NCI-H774 (cell line): ENCODE measurements around the gene ST7.
"Not testable (repeated sequence)": the region's sequence is repeated elsewhere in the genome, so short reads cannot be mapped to it uniquely, and the experiment has no call there.

Experiments
- DNase-seq: peaks from one replicate; lab custom pipeline; 2025; lab: John Stamatoyannopoulos, UW

ST7 gene, protein sequence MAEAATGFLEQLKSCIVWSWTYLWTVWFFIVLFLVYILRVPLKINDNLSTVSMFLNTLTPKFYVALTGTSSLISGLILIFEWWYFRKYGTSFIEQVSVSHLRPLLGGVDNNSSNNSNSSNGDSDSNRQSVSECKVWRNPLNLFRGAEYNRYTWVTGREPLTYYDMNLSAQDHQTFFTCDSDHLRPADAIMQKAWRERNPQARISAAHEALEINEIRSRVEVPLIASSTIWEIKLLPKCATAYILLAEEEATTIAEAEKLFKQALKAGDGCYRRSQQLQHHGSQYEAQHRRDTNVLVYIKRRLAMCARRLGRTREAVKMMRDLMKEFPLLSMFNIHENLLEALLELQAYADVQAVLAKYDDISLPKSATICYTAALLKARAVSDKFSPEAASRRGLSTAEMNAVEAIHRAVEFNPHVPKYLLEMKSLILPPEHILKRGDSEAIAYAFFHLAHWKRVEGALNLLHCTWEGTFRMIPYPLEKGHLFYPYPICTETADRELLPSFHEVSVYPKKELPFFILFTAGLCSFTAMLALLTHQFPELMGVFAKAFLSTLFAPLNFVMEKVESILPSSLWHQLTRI

DNA sequence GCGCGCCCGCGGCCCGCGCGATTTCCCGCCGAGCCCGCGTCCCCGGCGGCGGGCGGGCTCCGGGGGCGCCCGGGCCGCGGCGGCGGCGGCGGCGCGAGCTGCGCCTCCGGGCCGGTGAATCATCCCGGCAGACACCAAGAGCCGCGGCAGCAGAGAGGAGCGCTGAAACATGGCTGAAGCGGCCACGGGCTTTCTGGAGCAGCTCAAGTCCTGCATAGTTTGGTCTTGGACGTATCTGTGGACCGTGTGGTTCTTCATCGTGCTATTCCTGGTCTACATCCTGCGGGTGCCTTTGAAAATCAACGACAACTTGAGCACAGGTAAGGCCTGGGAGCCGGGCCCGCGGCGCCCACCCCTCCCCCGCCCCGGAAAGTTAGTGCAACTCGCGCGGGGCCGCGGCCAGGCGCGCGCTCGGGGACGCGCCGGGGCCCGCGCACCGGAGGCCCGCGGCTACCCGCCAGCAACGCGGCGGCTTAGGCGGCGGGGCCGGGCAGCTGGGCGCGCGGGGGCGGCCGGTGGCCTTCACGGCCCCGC is at the start of gene ST7:
TSS of gene ST7 (plus strand) at position 130 of the 534 bp plus-strand sequence. CDS start at position 170, 40 bp downstream.
- peak; percentile 52 for DNase-seq

DNA sequence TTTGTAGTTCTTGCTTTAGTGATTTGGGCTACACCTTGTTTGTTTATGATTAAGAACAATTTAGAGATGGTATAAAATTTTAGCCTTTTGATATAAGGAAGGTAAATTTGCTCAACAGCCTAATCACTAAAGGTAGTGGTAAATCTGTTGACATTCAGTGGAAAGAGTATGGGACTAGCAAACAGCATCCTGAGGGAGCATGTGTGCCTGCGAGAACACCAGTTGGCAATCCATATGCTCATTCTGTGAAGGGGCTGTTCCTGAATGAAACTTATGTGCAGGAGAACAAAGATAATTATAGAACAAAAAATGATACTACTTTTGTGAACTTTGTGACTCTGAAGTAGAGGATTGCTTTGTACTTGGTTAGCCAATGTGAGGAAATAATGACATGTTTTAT is 46.9 kb upstream of the ST7 start:
- no peak for DNase-seq

DNA sequence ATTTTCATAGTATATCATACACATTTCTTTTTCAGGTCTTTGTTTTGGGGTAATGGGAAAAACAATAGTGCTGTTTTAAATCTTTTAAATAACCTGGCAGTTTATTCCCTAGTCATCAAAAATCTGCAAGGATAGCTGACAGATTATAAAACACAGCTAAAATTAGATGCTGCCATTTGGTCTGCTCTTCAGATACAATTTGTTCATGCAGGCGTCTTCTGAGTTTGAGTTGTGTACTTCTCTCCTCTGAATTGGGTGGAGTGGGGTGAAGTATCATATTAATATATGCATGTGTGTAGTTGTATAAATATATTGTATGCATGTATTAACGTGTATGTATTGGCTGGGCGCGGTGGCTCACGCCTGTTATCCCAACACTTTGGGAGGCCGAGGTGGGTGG is 42.9 kb upstream of the ST7 start:
- no peak for DNase-seq

DNA sequence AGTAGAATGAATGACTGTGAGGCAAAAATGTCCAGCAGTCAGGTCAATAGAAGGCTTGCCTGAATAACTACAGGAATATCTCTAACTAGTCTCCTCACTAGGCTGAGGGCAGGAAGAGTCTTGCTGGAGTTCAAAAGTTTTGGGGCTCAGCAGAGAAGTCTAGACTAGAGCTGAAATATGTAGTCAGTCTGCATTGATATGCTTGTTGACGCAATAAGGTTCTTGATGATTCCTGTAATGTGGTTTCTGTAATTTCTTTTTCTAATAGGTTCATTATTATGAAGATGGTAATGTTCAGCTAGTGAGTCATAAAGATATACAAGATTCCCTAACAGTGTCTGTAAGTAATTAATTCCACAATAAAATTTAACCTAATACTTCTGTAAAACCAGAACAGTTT is 41.5 kb upstream of the ST7 start:
- no peak for DNase-seq

DNA sequence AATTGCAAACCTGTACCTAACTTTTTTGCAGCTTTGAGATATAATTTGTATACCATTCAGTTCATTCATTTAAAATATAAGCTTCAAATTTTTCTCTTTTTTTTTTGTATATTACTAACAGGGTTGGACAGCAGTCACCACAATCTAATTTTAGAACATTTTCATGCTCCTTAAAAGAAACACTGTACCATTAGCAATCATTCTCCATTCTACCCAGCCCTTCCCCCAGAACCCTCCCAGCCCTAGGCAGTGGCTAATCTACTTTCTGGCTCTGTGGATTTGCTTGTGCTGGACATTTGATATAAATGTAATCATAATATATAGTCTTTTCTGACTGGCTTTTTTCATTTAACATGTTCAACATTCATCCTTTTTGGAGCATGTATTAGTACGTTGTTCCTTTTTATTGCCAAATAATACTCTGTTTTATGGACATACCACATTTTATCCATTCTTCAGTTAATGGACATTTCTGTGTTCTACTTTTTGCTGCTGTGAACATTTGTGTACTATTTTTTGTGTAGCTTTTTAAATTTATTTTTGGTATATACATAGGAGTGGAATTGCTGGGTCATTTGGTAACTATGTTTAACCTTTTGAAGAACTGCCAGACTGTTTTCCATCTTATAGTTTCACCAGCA is 40.9 kb upstream of the ST7 start:
- no peak for DNase-seq

DNA sequence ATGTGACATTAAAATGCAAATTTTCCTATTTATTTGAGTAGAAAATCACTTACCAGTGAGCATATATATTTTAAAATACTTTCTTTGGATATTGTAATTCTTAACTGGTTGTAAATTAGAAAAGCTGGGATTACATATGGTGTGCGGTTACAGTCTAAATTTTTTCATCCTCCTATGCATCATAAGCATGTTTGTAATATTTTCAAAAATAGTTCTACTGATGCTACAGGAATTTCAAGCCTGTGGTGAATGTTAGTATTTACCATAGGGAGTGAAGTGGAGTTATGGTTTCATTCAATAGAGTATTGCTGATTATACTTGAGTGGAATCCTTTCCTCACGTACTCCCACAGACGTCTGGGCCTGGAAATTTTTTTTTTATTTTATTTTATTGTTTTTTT is 34.6 kb upstream of the ST7 start:
- DNase-seq = no peak

DNA sequence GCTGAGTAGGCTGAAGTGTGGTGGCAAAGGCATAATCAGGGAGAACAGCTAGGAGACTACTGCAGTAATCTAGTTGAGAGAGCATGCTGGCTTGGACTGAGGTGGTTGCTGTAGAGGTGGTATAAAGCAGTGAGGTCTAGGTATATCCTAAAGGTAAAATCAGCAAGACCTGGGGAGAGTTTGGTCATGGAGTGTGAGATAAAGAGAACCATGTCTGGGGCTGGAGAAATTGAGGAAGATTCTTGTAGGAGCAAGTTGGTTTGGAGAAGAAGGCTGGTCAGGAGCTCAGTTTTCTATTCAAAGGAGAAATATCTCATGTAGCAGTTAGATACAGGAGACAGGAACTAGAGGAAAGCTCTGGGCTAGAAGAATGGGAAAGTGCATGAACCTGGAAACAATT is 32.9 kb upstream of the ST7 start:
- no peak for DNase-seq

DNA sequence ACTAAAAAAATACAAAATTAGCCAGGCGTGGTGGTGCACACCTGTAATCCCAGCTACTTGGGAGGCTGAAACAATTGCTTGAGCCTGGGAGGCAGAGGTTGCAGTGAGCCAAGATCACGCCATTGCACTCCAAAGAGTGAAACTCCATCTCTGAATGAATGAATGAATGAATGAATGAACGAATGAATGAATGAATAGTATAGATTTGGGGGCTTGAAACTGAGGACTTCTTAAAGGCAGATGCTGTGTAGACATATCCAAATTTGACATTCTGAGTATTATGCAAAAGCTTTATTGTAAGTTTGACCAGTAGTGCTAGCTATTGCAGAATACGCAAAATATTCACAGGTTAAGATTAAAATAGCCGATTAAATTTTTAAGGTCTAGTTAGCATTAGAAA is 30.8 kb upstream of the ST7 start:
- no peak for DNase-seq

DNA sequence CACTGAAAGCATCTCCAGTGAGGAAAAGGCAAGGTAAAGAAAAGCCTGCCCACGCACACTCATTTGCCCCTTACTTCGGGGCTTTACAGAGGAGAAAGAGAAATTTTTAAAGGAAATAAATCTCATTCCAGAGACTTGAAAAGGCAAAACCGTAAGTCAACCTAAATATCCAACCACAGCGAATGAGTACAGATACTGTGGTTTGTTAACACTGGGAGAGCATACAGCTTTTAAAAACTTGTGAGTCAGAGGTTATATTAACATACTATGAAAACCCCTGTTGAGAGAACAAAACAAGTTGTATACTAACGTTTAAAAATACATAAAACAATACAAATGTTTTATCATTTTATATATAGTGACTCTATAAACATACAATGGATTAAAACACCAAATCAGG is 28.6 kb upstream of the ST7 start:
- no peak for DNase-seq

DNA sequence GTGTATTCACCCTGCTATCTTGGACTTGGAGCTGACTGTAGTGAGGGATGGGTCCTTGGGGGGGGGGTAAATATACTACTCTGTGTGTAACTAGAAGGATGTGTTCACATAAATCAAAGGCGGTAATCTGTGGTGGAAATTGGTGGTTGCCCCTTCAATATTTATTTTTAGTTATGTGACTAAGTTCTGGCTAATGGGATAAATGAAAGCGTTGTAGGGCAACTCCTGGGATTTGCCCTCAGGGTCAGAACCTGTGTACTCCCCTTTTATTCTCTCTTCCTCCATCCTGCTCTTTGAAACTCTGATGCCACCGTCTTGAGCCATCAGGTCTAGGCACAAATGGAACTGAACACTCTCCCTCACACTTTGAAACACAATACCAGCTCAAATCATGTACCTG is 24.3 kb upstream of the ST7 start:
- no peak for DNase-seq

DNA sequence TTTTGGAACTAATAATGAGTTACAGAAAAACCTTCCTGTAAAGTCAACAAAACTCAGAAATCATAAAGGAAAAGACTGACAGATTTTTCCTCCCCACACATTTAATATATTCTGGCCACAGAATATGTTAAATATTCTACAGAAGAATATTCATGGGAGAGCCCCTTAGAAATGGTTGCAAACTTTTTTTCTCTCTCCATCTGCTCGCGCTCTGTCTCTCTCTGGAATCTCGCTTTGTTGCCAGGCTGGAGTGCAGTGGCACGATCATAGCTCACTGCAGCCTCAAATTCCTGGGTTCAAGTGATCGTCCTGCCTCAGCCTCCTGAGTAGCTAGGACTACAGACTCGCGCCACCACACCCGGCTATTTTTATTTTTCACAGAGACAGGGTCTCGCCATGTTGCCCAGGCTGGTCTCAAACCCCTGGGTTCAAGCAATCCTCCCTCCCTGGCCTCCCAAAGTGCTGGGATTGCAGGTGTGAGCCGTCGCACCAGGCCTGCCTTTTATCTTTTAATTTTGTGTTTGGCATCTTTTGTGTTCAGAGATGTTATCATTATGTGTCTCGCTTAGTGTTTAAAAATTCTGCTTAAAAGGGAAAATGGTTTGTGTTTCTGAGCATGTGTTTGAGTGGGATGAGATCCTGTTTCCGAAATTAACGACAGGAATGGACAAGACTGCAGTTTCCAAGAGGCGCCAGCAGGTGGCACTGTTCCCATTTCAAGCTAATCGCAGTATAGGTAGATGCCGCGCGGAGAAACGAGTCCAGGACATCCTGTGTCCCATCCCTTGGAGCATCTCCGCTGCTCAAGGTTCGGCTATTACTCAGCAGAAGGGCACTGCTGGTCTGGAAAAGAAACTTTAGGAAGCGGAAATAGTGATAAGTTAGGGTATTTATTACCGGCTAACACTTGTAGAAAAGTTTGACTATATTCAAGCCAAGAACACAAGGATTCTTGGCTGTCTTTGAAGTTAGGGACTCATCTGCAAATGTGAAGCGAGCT is 23.1 kb upstream of the ST7 start:
- peak; percentile 44 for DNase-seq

DNA sequence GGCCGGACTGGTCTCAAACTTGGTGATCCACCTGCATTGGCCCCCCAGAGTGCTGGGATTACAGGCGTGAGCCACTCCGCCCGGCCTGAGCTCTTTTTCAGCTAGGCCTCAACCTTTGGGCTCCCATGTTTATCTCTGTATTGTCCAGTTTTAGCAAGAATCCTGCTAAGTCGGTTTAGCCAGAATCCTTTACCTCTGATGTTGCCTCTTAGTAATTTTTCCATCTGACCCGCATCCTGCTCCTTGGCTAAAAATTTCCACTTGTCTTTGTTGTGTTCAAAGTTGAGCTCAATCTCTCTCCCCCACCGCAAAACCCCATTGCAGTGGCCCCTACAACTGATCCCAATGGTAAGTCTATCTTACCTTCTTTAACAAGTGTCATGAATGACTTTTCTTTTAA is 20.7 kb upstream of the ST7 start:
- DNase-seq = no peak

DNA sequence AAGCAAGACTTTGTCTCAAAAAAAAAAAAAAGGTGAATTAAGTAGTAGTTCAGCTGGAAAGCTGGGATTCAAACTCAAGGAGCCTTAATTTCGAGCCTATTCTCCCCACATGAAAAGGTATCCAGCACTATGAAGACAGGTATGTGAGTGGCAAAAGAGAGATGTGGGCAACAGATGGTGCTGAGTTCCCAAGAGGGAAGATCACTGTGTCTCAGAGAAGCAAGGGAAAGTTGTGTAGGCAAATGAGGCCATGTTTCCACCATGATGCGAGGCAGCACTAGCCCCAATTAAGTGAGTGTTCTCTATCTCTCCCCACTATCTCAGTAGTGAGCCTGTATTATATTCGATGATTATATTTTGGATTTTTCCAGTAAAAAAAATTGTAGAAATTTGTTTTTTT is 19.8 kb upstream of the ST7 start:
- DNase-seq = no peak

DNA sequence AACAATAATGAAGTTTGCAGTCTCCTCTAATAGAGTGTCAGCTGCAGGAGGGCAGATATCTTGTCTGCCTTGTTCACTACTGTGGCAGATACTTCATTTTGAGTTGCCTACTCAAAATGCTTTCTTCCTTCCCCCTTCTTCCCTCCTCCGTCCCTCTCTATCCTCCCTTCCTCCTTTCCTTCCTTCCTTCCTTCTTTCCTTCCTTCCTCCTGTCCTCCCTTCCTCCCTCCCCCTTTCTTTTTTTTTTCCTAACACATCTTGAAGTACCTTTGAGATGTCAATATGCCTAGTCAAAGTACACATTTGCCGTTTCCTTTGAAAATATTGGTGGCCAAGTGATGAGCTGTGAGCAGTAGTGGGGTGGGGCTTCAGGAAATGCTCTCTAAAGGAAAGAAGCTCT is 18.7 kb upstream of the ST7 start:
- no peak for DNase-seq

DNA sequence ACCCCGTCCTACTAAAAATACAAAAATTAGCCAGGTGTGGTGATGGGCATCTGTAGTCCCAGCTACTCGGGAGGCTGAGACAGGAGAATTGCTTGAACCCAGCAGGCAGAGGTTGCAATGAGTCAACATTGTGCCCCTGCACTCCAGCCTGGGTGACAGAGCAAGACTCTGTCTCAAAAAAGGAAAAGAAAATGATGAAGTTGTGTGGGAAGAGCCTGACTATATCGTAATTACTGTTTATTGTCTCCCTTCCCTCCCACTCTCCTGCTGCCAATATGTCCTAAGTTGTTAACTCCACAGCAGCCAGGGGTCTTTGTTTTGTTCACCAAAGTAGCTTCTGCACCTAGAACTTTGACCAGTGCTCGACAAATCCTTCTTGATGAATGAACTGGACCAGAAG is 16.5 kb upstream of the ST7 start:
- DNase-seq = not testable (repeated sequence)

DNA sequence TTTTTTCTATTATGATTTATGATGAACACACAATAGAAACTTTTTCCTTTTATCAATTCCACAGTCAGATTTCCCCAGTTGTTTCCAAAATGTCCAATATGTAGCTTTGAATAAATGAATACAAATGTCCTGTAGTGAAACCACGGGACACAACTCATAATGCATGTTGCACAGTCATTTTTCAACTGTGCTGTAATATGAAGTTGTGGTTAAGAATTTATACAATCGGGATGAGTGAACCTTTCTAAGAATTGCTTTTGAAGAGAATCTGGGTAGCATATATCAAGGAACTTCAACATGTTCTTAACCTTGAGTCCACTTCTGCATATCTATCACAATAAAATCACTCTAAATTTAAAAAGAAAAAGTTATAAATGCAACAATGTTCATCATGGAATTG is 14.6 kb upstream of the ST7 start:
- DNase-seq = no peak

DNA sequence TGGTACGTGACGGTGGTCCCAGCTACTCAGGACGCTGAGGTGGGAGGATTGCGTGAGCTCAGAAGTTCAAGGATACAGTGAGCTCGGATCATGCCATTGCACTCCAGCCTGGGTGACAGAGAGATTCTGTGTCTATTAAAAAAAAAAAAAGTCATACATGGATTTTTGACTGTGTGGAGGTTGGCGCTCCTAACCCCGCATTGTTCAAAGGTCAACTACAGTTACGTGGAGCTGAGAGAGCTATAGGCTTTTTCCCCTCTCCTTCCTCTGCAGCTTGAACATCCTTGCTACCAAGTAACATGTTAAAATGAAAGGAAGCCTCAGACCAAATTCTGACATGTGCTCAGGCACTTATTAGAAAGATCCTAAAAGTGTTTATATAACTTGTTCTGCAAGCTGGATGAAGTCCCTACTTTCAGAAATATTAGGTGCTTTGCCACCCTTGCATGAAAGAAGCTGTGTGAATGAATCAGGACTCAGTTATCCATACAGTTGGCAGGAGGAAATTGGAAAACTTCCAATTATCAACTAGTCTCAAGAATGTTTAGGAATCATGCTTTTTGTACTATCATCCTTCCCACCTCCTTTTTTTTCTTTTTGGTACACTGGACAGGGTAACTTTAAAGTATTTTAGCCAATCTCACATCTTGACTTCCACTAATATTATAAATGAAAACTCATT is 12.5 kb upstream of the ST7 start:
- no peak for DNase-seq

DNA sequence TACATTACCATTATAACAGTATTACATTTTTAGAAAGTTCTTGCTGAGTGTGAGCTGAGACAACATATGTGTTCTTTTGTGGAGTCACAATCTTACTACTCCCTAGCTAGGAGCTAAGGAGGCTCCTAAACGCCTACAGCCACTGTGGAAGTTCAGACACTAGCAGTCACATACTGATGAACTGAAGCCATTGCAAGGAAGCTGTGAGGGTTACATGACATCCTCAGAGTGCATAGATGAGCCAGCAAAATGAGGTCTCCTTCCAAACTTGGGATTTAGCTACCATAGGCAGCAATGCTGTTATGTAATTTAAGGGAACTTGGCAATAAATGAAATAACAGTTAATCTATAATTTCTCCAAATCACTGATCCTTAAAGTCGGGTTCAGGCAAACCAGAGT is 10.8 kb upstream of the ST7 start:
- no peak for DNase-seq

DNA sequence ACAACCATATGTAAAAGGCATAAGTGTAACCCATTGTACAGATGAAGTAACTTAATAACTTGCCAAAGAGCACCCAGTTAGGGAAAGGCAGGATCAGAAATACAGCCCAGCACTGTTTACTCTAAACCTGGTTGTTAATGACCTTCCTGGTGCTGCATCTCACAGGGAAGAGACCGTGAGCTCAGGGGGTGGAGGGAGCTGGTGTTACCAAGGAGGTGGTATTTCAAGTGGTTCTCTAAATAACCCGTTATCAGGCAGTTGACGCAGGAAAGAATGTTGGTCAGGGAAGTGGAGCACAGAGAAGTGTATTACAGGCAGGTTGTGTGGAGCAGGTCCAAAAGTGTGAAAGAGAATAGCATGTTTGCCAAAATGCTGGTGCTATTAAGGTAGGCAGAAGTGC is 4.4 kb upstream of the ST7 start:
- no peak for DNase-seq

DNA sequence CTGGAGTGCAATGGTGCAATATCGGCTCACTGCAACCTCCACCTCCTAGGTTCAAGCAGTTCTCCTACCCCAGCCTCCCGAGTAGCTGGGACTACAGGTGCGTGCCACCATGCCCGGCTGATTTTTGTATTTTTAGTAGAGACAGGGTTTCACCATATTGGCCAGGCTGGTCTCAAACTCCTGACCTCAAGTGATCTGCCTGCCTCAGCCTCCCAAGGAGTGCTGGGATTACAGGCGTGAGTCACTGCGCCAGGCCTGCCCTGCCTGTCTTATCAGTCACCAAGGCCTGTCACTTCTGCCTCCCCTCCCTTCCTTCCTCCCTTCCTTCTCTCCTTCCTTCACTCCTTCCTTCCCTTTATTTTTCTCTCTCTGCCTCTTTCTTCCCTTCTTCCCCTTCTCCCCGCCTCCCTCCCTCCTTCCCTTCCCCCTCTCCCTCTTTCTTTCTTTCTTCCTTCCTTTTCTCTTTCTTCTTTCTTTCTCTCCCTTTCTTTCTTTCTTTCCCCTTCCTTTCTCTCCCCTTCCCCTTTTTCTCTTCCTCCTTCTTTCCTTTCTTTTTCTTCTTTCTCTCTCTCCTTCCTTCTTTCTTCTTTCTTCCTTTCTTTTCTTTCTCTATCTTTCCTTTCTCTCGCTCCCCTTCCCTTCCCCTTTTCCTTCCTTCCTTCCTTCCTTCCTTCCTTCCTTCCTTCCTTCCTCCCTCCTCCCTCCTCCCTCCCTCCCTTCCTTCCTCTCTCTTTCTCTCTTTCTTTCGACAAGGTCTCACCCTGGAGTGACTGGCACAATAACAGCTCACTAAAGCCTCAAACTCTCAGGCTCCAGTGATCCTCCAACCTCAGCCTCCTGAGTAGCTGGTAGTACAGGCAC is 3.1 kb upstream of the ST7 start:
- DNase-seq = no peak
